ENCODE results near the gene CETP.

Gene CETP

DNA sequence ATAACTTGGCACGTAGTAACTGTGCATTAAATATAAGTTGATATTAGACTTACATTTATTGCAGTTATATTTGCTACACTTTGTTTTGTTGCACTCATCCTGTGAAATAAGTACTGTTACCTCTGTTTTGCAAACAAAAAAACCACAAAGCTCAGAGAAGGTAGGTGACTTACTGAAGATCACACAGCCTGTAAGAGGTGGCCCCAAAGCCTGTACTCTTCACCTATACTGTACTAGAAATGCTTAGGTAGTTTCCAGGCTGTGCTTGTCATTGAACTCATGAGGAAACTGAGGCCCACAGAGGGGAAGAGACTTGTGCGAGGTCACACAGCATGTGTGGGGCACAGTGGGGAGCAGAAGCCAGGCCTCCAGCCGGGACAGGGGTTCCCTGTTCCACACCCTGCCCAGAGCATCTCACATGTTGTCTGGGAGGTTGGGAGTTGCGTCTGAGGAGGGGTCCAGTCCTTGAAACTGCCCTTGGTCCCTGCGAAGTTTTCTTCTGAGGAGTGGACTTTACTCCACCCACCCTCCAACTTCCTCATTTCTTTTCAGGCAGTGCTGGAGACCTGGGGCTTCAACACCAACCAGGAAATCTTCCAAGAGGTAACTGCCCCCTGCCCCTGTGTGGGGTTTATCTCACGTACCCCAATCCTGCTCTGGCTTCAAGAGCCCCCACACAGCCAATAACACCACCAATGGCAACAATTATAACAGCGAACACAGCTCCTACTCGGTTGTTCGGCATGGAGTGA is 13.0 kb downstream of the CETP start:
- no peak for DNase-seq (ENCODE audit: low spot score)
- TF ChIP-seq, protein P1, sequence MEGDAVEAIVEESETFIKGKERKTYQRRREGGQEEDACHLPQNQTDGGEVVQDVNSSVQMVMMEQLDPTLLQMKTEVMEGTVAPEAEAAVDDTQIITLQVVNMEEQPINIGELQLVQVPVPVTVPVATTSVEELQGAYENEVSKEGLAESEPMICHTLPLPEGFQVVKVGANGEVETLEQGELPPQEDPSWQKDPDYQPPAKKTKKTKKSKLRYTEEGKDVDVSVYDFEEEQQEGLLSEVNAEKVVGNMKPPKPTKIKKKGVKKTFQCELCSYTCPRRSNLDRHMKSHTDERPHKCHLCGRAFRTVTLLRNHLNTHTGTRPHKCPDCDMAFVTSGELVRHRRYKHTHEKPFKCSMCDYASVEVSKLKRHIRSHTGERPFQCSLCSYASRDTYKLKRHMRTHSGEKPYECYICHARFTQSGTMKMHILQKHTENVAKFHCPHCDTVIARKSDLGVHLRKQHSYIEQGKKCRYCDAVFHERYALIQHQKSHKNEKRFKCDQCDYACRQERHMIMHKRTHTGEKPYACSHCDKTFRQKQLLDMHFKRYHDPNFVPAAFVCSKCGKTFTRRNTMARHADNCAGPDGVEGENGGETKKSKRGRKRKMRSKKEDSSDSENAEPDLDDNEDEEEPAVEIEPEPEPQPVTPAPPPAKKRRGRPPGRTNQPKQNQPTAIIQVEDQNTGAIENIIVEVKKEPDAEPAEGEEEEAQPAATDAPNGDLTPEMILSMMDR (IDR thresholded peaks at IDR 0.05; ENCODE audit: borderline replicate concordance, control extremely low read depth, extremely low read depth, insufficient read depth, missing control alignments): no peak
- in situ Hi-C loops (cut with MboI; ENCODE audit: low sequenced_read_pairs, unreplicated experiment): no loop called here

DNA sequence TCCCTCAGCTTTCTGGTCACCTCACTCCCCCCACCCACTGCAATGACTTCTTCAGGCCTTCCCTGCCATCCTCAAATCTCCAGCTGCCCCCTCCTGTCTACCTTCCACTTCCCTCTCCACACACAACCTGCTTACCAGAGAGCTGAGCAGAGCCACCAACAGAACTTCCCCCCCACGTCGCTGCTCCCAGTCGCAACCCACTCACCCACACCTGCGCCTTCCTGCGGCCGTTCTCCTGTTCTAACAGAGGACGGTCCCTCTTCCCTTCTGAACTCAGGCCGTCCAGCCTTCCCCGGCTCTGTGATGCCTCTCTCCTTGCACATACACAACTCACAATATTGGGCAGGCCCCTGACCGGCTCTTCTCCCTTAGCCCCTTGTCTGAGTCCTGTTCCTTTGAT is 14.0 kb downstream of the CETP start:
- no peak for DNase-seq (ENCODE audit: low spot score)
- in situ Hi-C loops (cut with MboI; ENCODE audit: low sequenced_read_pairs, unreplicated experiment): no loop called here
- TF ChIP-seq, protein P1 (IDR thresholded peaks at IDR 0.05; ENCODE audit: borderline replicate concordance, control extremely low read depth, extremely low read depth, insufficient read depth, missing control alignments): no peak

DNA sequence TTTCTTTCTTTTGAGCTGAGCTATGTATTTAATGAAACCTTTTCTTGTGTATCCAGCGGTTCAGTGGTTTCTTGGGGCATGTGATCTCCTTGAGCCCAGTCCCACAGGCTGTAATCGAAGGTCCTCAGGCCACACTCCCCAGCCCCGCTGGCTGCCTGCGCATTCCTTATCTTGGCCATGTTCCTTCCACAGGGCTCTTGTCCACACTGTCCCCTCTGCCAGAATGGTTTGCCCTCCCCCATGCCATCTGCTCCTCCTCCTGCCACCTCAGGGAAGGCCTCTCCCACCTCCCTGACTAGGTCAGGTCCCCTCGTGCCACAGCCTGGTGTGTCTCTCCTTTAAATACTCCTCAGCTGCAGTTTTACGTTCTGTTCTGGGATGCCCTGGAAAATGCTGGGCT is 15.5 kb downstream of the CETP start:
- TF ChIP-seq, protein P1 (IDR thresholded peaks at IDR 0.05; ENCODE audit: borderline replicate concordance, control extremely low read depth, extremely low read depth, insufficient read depth, missing control alignments): no peak
- DNase-seq (ENCODE audit: low spot score): no peak
- in situ Hi-C loops (cut with MboI; ENCODE audit: low sequenced_read_pairs, unreplicated experiment): no loop called here

DNA sequence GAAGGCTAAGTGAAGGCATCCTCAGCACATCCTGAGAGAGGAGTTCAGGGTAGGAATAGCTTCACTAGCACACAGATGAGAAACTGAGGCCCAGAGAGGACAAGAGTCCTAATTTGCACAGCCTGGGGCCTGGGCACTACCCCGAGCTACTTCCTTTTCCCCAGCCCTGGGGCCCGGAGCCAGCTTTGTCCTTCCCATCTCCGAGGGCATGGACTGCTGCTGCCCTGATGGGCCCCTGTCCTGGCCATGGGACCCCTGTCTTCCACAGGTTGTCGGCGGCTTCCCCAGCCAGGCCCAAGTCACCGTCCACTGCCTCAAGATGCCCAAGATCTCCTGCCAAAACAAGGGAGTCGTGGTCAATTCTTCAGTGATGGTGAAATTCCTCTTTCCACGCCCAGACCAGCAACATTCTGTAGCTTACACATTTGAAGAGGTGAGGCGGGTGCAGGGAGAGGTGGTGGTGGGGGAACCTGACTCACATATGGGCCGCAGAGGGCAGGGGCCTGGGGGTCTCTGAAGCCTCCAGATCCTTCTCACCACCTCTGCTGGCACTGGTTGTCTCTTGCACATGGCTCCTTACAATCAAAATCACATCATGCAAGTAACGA is 16.2 kb downstream of the CETP start:
- no peak for DNase-seq (ENCODE audit: low spot score)
- in situ Hi-C loops (cut with MboI; ENCODE audit: low sequenced_read_pairs, unreplicated experiment): no loop called here
- TF ChIP-seq, protein P1 (IDR thresholded peaks at IDR 0.05; ENCODE audit: borderline replicate concordance, control extremely low read depth, extremely low read depth, insufficient read depth, missing control alignments): no peak

DNA sequence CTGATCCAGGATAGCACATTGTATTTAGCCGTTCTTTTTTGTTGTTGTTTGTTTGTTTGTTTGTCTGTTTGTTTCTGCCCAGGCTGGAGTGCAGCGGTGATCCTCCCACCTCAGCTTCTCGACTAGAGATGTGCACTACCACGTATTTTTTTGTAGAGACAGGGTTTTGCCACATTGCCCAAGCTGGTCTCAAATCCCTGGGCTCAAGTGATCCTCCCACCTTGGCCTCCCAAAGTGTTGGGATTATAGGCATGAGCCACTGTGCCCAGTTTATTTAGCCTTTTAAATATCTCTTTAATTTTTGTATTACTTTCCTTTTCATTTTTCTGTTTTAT is 18.4 kb downstream of the CETP start:
- in situ Hi-C loops (cut with MboI; ENCODE audit: low sequenced_read_pairs, unreplicated experiment): no loop called here
- TF ChIP-seq, protein P1 (IDR thresholded peaks at IDR 0.05; ENCODE audit: borderline replicate concordance, control extremely low read depth, extremely low read depth, insufficient read depth, missing control alignments): no peak
- no peak for DNase-seq (ENCODE audit: low spot score)

DNA sequence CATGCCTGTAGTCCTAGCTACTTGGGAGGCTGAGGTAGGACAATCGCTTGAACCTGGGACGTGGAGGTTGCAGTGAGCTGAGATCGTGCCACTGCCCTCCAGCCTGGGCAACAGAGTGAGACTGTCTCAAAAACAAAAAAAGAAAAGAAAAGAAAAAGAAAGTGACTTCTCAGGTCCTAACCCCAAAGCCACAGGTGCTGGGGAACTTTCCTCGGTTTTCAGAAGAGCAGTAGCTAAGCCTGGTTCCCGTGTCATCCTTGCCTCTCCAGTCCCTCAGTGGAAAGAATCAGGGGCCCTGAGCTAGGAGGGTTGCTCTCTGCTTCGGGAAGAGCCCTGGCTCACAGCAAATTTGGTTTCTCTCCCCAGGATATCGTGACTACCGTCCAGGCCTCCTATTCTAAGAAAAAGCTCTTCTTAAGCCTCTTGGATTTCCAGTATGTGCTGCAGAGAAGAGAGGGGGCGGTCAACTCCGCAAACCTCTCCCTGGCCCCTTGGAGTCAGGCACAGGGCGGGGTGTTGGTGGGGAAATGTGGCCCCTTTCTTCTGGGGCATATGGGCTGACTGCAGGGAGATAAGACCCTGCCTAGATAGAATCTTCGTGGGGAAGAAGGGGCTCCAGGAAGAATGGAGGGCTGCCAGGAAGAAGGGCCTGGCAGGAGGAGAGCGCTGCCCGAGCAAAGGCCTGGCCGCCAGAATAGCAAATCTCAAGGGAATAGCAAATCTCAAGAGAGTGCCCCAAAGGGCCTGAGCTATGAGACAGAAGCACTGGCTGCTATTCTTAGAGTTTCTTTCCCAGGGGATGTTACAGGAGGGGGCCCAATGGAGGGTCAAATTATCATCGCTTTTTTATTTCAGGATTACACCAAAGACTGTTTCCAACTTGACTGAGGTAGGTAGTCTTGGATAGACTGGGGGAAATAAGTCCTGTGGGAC is 19.3 kb downstream of the CETP start:
- peak; percentile 51 for DNase-seq (ENCODE audit: low spot score)
- in situ Hi-C loops (cut with MboI; ENCODE audit: low sequenced_read_pairs, unreplicated experiment): no loop called here
- TF ChIP-seq, protein P1 (IDR thresholded peaks at IDR 0.05; ENCODE audit: borderline replicate concordance, control extremely low read depth, extremely low read depth, insufficient read depth, missing control alignments): no peak
